DMS153 (cell line): ENCODE results near the gene ITGA11.
"Not testable (repeated sequence)": the region's sequence is repeated elsewhere in the genome, so short reads cannot be mapped to it uniquely, and the experiment has no call there.

Source experiments
- DNase-seq: peaks from one replicate; lab custom pipeline; 2025; lab: John Stamatoyannopoulos, UW

Gene ITGA11

GRCh38 chr15:68411343-68411675 lies 20.7 kb downstream of the ITGA11 start:
- DNase-seq, result no peak

DNA sequence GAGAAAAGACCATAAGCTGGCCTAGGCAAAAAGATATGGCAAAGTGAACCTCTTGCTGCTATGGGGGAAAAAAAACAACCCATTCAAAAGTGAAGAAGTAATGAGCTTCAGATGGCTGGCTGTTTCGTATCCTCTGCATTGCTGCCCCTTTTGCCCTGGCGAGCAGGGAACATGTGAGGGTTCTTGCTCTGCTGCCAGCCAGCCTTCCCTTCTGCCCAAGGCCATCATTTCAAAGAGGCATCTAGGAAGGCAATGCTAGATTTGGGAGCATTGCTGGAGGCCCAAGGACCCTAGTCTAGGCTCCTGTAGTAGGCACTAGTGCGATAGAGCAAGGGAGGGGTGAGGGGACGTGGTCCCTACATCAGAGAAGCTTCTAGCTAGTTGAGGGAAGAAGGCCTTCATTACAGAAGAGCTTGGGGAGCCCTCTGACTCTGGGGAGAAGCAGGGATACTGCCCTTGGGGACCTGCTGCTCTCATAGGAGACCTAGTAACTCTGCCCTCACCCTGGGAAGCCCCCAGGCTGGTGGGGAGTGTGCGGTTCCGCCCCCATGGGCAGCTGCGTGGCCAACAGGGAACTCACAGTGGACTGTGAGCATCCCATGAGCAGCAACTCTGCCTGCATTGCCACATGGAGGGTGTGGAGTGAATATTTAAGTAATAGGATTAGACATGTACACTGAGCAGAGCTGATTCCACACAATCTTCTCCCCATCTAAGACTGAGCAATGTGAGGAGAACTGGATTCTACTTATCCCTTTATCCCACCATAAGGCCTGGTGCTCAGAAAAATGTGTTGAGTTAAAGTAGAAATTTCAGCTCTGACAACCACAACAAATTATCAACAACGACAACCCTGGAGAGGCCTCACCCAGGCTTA lies 21.3 kb downstream of the ITGA11 start:
- no peak for DNase-seq

- no peak for DNase-seq
Observed at GRCh38 chr15:68409736-68410370, 22.1 kb downstream of the ITGA11 start.

DNA sequence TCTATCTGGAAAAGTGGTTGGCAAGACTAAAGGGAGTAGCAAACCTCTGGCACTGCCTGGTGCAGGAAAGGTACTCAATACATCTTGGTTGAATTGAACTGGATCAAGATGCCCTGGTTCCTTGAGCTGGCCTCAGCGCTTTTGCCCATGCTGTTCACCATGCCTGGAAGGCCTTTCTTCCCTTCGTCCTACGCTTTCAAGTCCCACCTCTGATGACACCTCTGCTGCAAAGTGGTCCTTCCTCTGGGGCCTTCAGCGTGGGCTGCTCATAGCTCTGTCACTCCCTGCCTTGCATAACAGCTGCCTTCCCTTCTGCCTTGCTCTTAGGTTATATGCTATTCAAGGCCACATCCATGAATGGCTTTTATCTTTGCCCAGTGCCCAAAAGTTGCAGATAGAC lies 23.0 kb downstream of the ITGA11 start:
- DNase-seq, result no peak

GRCh38 chr15:68407886-68408881 lies 23.8 kb downstream of the ITGA11 start:
- no peak for DNase-seq

- no peak for DNase-seq
Observed at GRCh38 chr15:68407141-68407885, 24.6 kb downstream of the ITGA11 start.

DNA sequence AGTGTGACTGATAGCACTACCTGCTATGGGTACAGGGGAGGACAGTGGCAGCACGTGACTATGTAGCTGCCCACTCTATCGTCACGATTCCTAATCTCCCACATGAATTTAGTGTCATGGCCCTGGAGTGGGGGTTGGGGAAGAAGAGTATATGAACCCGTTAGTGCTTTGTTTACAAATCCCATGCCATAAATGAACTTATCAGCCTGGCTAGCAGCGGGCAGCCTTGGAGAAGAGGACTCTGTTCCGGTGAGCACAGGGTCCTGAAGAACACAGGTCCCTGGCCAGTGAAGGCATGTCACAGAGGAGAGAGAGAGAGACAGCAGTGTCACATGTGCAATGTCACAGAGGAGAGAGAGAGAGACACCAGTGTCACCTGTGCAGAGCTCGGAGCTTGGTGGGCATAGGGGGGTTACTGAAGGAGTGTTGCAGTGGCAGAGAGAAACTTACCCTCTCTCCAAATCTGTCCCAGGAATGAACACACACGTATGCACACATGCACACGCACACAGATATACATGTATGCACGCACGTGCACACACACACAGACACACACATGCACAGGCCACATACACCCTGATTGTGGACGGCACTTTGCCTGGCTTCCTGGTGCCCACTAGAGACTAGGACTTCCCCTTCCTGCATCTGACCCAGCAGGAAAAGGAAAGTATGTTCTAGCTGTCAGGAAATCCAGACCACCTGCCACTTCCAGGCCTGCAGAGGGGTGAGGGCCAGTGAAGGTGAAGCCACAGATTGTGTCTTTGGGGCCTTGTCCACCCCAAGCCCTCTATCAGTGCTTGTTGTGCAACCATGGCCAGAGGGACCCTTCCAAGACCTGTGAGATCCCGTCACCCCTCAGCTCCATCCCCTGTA lies 26.3 kb downstream of the ITGA11 start:
- no peak for DNase-seq

GRCh38 chr15:68404056-68404798 lies 27.7 kb downstream of the ITGA11 start:
- no peak for DNase-seq

DNA sequence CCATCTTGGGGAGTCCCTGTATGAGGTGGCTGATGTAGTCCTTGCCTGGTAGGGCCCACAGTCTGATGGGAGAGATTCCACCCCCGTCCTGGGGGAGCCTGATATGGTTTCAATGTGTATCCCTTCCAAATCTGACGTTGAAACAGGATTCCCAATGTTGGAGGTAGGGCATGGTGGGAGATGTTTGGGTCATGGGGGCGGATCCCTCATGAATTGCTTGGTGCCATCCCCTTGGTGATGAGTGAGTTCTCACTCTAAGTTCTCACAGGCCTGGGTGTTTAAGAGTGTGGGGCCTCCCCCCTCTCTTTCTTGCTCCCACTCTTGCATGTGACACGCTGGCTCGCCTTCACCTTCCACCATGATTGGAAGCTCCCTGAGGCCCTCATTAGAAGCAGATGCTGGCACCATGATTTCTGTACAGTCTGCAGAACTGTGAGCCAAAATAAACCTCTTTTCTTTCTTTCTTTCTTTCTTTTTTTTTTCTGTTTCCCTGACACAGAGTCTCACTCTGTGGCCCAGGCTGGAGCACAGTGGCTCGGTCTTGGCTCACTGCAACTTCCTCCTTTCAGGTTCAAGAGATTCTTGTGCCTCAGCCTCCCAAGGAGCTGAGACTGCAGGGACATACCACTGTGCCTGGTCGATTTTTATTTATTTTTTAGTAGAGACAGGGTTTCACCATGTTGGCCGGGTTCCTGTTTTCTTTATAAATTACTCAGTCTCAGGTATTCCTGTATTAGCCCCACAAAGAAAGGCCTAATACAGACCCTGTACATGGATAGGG lies 28.6 kb downstream of the ITGA11 start:
- no peak for DNase-seq

DNA sequence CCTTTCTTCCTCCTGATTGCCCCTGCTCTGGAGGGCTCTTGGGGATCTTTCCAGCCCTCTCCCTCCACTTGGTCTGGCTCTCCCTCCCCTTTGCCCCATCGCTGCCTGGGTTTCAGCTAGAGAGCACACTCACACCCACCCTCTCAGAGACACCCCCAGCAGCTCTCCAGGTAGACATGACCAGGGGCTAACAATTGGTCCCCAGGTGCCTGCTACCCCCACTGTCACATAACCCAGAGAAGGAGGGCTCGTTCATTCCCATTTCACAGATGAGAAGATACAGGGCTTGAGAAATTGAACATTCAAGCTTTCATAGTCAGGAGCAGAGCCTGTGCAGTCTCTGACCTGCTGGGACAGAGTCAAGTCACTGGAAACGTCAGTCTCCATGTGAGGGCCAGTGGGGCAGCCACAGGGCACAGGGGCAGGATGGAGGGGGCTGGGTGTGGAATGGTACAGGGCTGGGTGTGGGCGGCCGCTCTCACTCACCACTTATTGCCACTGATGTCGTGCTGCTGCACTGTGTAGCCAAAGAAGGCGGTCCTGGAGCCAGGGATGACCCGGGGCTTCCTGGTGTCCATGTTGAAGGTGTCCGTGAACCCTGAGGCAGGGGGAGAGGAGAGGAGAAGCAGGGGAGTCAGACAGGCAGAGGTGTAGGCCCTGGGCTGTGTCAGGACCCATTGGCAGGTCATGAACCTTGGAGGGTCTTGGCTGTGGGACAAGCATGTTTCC lies 29.4 kb downstream of the ITGA11 start:
- DNase-seq, result no peak

DNA sequence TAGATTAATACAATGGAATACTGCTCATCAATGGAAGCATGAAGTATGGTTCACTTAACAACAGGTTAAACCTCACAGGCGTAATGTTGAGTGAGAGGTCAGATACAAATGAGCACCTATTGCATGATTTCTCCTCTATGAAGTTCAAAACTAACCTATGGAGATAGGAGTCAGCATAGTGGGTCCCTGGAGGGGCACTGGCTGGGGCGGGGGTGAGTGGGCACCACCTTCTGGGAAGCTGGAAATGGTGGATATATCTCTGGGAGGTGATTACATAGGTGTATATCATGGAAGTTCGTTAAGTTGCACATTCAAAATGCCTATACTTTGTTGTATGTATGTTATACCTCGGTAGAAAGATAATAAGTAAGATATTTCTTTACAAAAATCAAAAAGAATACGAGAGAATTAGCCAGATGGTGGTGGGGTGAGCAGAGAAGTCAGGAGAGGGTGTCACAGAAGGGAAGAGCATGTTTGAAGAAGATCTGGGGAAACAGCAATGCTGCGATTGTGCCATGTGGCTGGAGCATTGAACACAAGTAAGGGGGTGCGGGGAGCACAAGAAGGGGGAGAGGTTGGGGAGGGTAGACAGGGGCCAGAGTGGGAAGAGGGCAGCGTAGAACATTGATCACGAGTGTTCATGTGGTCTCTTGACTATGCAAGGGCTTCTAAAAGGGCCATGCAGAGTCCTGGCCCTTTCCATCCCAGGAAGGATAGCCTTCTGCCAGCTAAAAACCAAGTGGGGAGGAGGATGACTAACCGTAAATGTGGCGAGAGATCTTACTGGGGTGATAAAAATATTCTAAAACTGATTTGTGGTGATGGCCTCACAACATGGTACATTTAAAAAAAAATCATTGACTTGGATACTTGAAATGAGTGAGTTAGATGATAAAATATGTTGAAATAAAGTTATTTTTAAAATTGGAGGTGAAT lies 30.2 kb downstream of the ITGA11 start:
- no peak for DNase-seq

DNA sequence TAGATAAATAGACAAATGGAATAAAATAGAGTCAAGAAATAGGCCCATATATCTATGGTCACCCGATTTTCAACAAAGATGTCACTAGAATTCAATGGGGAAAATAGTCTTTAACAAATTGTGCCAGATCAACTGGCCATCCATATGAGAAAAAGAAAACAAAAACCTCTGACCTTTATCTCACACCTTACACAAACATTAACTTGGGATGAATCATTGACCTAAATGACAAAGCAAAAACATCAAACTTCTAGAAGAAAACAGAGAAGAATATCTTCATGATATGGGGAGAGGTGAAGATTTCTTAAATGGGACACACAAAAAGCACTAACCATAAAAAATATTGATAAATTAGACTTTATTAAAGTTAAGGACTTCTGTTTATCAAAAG lies 31.9 kb downstream of the ITGA11 start:
- DNase-seq, result no peak

GRCh38 chr15:68399096-68400065 lies 32.6 kb downstream of the ITGA11 start:
- DNase-seq, result no peak

- DNase-seq, result not testable (repeated sequence)
Observed at GRCh38 chr15:68397999-68398398, 34.0 kb downstream of the ITGA11 start.

DNA sequence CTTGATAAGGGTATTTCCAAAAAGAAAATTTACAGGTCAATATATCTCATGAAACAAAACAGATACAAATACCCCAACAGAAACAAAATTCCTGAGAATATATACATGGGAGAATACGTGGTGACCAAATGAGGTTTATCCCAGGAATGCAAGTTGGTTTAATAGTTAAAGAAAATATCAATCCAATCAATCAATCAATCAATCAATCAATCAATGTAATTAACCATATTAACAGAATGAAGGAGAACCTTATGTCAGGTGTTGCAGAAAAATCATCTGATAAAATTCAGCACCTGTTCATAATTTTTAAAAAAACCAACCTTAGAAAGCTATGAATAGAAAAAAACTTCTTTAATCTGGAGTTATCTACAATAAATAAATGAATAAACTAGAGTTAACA lies 35.9 kb downstream of the ITGA11 start:
- no peak for DNase-seq

DNA sequence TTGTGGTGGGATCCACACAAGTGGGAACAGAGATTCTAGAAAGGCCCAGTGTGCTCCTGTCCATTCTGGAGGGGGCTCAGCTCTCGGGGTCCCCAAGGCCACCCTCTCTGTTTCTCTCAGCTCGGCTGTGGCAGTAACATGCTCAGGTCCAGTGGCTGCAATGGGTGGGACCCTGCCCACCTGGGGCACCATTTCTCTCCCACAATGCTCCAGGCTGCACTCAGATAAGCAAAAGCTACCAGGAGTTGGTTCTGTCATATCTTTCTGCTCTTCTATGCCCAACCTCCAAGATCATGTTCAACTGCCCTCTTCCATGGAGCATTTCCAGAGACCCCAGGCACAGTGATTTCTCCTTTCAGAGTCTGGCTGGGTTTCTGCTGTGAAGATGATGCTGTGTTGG lies 40.8 kb downstream of the ITGA11 start:
- DNase-seq, result no peak
